Liver (tissue), 9 donors: ENCODE measurements around the gene ITGA7. TPM values are rescaled to one million over a fixed set of nuclear protein-coding genes. Genes with fewer than 3 reads are reported as not detected.

Experiments used
- DNase-seq: peaks from one replicate; pipeline ENCODE4 v3.0.0-alpha.2; 2017; ENCODE audit warnings: low spot score
- H3K27ac ChIP-seq, 2 donors: one replicate each; pipeline ENCODE4 v1.7.0; 2013; ENCODE audit warnings: inconsistent platforms in 2 of 2, low read length in 2 of 2, control low read depth in 1 of 2, low read depth in 1 of 2, mild to moderate bottlenecking in 1 of 2
- H3K27me3 ChIP-seq, 4 donors: one replicate each; pipeline versions ENCODE4 v1.6.1 to v1.7.0; 2013; ENCODE audit warnings: low read length in 3 of 4, inconsistent platforms in 1 of 4, mild to moderate bottlenecking in 1 of 4, moderate library complexity in 1 of 4; ENCODE audit not compliant: control insufficient read depth in 4 of 4, insufficient read depth in 4 of 4
- H3K36me3 ChIP-seq, 4 donors: one replicate each; pipeline versions ENCODE4 v1.6.1 to v1.7.0; 2013; ENCODE audit warnings: low read length in 3 of 4, mild to moderate bottlenecking in 3 of 4, low read depth in 1 of 4, moderate library complexity in 1 of 4; ENCODE audit not compliant: control insufficient read depth in 4 of 4, insufficient read depth in 3 of 4
- H3K4me1 ChIP-seq, 4 donors: one replicate each; pipeline versions ENCODE4 v1.6.1 to v1.7.0; 2013; ENCODE audit warnings: low read length in 3 of 4, mild to moderate bottlenecking in 3 of 4, moderate library complexity in 1 of 4; ENCODE audit not compliant: control insufficient read depth in 4 of 4, insufficient read depth in 4 of 4
- H3K4me3 ChIP-seq, 3 donors: one replicate each; pipeline versions ENCODE4 v1.6.1 to v1.7.0; 2013; ENCODE audit warnings: low read length in 3 of 3, control low read depth in 1 of 3, low read depth in 1 of 3, mild to moderate bottlenecking in 1 of 3
- H3K9ac ChIP-seq, 2 donors: one replicate each; pipeline ENCODE4 v1.7.0; 2013; ENCODE audit warnings: low read length in 2 of 2, mild to moderate bottlenecking in 2 of 2, moderate library complexity in 2 of 2, control low read depth in 1 of 2, low read depth in 1 of 2
- H3K9me3 ChIP-seq, 4 donors: one replicate each; pipeline versions ENCODE4 v1.6.1 to v1.7.0; 2013; ENCODE audit warnings: low read length in 3 of 4; ENCODE audit not compliant: control insufficient read depth in 4 of 4
- CTCF ChIP-seq: fragments of 150-350 bp; IDR thresholded peaks from 2 replicates; pipeline ENCODE4 v1.5.1; 2017; ENCODE audit warnings: improper control_type of control experiment, low read depth, low read length; ENCODE audit not compliant: missing input control
- EGR1 ChIP-seq, 2 donors: IDR thresholded peaks; 2 replicates each; pipeline ENCODE4 v1.6.1; 2016 to 2018; ENCODE audit warnings: antibody characterized with exemption in 2 of 2, low read depth in 2 of 2
- FOXA1 ChIP-seq: IDR thresholded peaks from 2 replicates; pipeline ENCODE4 v1.6.1; 2016; ENCODE audit warnings: antibody characterized with exemption
- GABPA ChIP-seq, 2 donors: IDR thresholded peaks in 1 of 2; conservative IDR thresholded peaks in 1 of 2; 2 replicates each; pipeline ENCODE4 v1.6.1; 2016; ENCODE audit warnings: antibody characterized with exemption in 2 of 2, mild to moderate bottlenecking in 1 of 2, moderate library complexity in 1 of 2
- HNF4A ChIP-seq, 2 donors: conservative IDR thresholded peaks; 2 replicates each; pipeline ENCODE4 v1.6.1; 2016; ENCODE audit warnings: antibody characterized with exemption in 2 of 2, mild to moderate bottlenecking in 2 of 2
- HNF4G ChIP-seq: IDR thresholded peaks from 2 replicates; pipeline ENCODE4 v1.6.1; 2016; ENCODE audit warnings: antibody characterized with exemption
- JUND ChIP-seq, 2 donors: IDR thresholded peaks; 2 replicates each; pipeline ENCODE4 v1.6.1; 2016; ENCODE audit warnings: antibody characterized with exemption in 2 of 2
- NR2F2 ChIP-seq: IDR thresholded peaks from 2 replicates; pipeline ENCODE4 v1.6.1; 2016; ENCODE audit warnings: antibody characterized with exemption
- RAD21 ChIP-seq, 2 donors: IDR thresholded peaks; 2 replicates each; pipeline ENCODE4 v1.6.1; 2016; ENCODE audit warnings: antibody characterized with exemption in 2 of 2, mild to moderate bottlenecking in 2 of 2
- RXRA ChIP-seq, 2 donors: IDR thresholded peaks; 2 replicates each; pipeline ENCODE4 v1.6.1; 2017 to 2018; ENCODE audit warnings: antibody characterized with exemption in 2 of 2, mild to moderate bottlenecking in 1 of 2
- SP1 ChIP-seq: IDR thresholded peaks from 2 replicates; pipeline ENCODE4 v1.6.1; 2018; ENCODE audit warnings: antibody characterized with exemption, mild to moderate bottlenecking
- YY1 ChIP-seq: IDR thresholded peaks from 2 replicates; pipeline ENCODE4 v1.6.1; 2016; ENCODE audit warnings: antibody characterized with exemption, mild to moderate bottlenecking
- ZBTB33 ChIP-seq: IDR thresholded peaks from 2 replicates; pipeline ENCODE4 v1.6.1; 2016; ENCODE audit warnings: antibody characterized with exemption
- WGBS: extraction: QIAGEN DNeasy Blood & Tissue Kit; methylation state at CpG from one replicate; pipeline ENCODE4 v1.1.7; 2013; 5-methylcytosine and 5-hydroxymethylcytosine counted together
- polyA plus RNA-seq, 2 donors: library from polyadenylated mRNA; stranded (reverse) in 1 of 2; unstranded in 1 of 2; fragments of 200-250 nt in 1 of 2; fragments of >200 nt in 1 of 2; fragmentation: Nextera tagmentation in 1 of 2; extraction: Ambion mirVana in 1 of 2; gene quantifications; one replicate each; pipeline versions ENCODE4 v1.2.1 to v1.2.3, GENCODE V29; 2013 to 2015
- total RNA-seq, 2 donors: library from RNA; depleted of rRNA; stranded (reverse); fragments of >200 nt; gene quantifications; one replicate each; pipeline ENCODE4 v1.2.3, GENCODE V29; 2014
- TF ChIP-seq, protein P1 (sequence below): IDR thresholded peaks from 2 replicates; pipeline ENCODE4 v1.6.1; 2016; ENCODE audit warnings: antibody characterized with exemption
- TF ChIP-seq, protein P2 (sequence below): IDR thresholded peaks from 2 replicates; pipeline ENCODE4 v1.6.1; 2016; ENCODE audit warnings: antibody characterized with exemption
- TF ChIP-seq, protein P3 (sequence below): IDR thresholded peaks from 2 replicates; pipeline ENCODE4 v1.6.1; 2016; ENCODE audit warnings: antibody characterized with exemption, mild to moderate bottlenecking
- donor health status: healthy.
- donor health status: healthy.
- donor health status: healthy.
- donor health status: healthy.
- donor health status: healthy.

ITGA7 gene
- total and polyA plus RNA-seq, 4 donors: 0.98 to 4.9 (median 3.3) TPM

- TF ChIP-seq, protein P1, sequence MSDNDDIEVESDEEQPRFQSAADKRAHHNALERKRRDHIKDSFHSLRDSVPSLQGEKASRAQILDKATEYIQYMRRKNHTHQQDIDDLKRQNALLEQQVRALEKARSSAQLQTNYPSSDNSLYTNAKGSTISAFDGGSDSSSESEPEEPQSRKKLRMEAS: no peak
- TF ChIP-seq GABPA (IDR thresholded peaks at IDR 0.05 in 1 of 2, conservative IDR thresholded peaks at IDR 0.05 in 1 of 2) (no peak), ZBTB33 (no peak), HNF4A (conservative IDR thresholded peaks at IDR 0.05) (no peak), RAD21 (IDR thresholded peaks at IDR 0.05) (no peak), JUND (IDR thresholded peaks at IDR 0.05) (no peak), RXRA (IDR thresholded peaks at IDR 0.05) (no peak), CTCF (no peak), YY1 (no peak)
- TF ChIP-seq, protein P2, sequence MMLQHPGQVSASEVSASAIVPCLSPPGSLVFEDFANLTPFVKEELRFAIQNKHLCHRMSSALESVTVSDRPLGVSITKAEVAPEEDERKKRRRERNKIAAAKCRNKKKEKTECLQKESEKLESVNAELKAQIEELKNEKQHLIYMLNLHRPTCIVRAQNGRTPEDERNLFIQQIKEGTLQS: no peak
- no peak for DNase-seq
- H3K36me3 ChIP-seq: peaks cover 0 to 9% (median 0%) of the 10 kb centered on the region in 4 donors
- WGBS: 90% methylated on average over 16 of the region's 16 CpGs
- peaks cover 0 to 4% (median under 1%) of the 10 kb centered on the region in 4 donors for H3K4me1 ChIP-seq
- no peaks in the 10 kb centered on the region for H3K27me3 ChIP-seq
- no peak overlapping the region for H3K4me3 ChIP-seq
- H3K9ac ChIP-seq: no peak overlapping the region
- no peak overlapping the region for H3K27ac ChIP-seq
- no peaks in the 10 kb centered on the region for H3K9me3 ChIP-seq
These were observed 18.7 kb downstream of the ITGA7 start for GRCh38 chr12:55688716-55689655.

DNA sequence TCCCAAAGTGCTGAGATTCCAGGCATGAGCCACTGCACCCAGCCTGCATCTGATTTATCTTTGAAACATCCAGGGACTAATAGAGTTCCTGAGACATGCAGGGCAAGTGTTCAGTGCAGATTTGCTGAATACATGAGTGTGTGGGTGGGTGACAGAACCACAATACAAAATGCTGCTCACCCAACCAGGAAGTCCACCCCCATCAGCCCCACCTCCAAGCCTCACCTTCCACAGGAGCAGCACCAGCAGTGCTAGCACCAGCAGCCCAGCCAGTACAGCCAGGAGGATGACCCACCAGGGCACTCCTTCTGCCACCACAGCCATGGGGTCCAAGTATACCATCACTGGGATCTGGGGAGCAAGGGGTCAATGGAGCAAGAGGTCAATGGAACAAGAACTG, 20.0 kb downstream of the ITGA7 start:
- DNase-seq: no peak
- Histone ChIP-seq H3K9me3 (no peaks in the 10 kb centered on the region), H3K27me3 (no peaks in the 10 kb centered on the region), H3K4me3 (no peak overlapping the region), H3K36me3 (peaks cover 0 to 9% (median 0%) of the 10 kb centered on the region in 4 donors), H3K27ac (no peak overlapping the region), H3K9ac (no peak overlapping the region), H3K4me1 (peaks cover 4 to 11% (median 7%) of the 10 kb centered on the region in 4 donors)
- TF ChIP-seq GABPA (IDR thresholded peaks at IDR 0.05 in 1 of 2, conservative IDR thresholded peaks at IDR 0.05 in 1 of 2) (no peak), CTCF (no peak), SP1 (no peak), HNF4A (conservative IDR thresholded peaks at IDR 0.05) (no peak), NR2F2 (no peak), JUND (IDR thresholded peaks at IDR 0.05) (no peak), RAD21 (IDR thresholded peaks at IDR 0.05) (no peak), HNF4G (no peak), RXRA (IDR thresholded peaks at IDR 0.05) (no peak), FOXA1 (no peak), YY1 (no peak), EGR1 (IDR thresholded peaks at IDR 0.05; ENCODE audit: low read depth in 2 of 2) (no peak)
- TF ChIP-seq, protein P1: no peak
- TF ChIP-seq, protein P3, sequence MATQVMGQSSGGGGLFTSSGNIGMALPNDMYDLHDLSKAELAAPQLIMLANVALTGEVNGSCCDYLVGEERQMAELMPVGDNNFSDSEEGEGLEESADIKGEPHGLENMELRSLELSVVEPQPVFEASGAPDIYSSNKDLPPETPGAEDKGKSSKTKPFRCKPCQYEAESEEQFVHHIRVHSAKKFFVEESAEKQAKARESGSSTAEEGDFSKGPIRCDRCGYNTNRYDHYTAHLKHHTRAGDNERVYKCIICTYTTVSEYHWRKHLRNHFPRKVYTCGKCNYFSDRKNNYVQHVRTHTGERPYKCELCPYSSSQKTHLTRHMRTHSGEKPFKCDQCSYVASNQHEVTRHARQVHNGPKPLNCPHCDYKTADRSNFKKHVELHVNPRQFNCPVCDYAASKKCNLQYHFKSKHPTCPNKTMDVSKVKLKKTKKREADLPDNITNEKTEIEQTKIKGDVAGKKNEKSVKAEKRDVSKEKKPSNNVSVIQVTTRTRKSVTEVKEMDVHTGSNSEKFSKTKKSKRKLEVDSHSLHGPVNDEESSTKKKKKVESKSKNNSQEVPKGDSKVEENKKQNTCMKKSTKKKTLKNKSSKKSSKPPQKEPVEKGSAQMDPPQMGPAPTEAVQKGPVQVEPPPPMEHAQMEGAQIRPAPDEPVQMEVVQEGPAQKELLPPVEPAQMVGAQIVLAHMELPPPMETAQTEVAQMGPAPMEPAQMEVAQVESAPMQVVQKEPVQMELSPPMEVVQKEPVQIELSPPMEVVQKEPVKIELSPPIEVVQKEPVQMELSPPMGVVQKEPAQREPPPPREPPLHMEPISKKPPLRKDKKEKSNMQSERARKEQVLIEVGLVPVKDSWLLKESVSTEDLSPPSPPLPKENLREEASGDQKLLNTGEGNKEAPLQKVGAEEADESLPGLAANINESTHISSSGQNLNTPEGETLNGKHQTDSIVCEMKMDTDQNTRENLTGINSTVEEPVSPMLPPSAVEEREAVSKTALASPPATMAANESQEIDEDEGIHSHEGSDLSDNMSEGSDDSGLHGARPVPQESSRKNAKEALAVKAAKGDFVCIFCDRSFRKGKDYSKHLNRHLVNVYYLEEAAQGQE: no peak
- TF ChIP-seq, protein P2: no peak
